GM18498 (cell line): ENCODE results near the gene AIF1.
"Not testable (repeated sequence)": the region's sequence is repeated elsewhere in the genome, so short reads cannot be mapped to it uniquely, and the experiment has no call there.

Source experiments
- ATAC-seq: cut with Tn5 transposase; IDR thresholded peaks from one replicate; pipeline ENCODE4 v1.9.1; 2021; ENCODE audit warnings: mild to moderate bottlenecking, moderate library complexity; ENCODE audit not compliant: unreplicated experiment

Gene AIF1

DNA sequence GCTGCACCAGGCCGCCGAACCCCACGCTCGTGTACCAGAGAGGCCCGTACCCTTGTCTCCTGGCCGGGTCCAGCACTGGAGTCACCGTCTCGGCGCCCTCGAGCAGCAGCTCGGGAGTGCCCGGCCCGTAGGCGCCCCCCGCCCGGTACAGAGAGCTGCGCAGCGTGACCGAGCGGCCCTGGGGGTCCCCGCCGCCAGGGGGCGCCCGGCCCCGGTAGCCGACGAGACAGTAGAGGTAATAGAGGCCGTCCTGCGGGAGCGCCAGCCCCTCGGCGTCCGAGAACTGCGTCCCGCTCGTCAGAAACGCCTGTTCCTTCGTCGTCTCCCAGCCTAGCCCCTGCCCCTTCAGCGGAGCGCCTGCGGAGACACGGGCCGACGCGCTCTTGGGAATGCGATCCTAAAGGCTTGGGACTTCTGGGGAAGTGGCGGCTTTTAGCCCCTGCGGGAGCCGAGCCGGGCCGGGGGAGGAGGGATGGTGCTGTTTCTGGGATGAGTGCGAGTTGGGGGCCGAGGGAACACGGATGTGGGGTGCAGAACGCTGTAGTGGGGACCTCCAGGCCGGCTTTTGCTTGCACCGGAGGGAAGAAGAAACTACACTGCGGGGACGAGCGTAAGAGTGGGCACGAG lies 34.1 kb upstream of the AIF1 start:
- no peak for ATAC-seq

DNA sequence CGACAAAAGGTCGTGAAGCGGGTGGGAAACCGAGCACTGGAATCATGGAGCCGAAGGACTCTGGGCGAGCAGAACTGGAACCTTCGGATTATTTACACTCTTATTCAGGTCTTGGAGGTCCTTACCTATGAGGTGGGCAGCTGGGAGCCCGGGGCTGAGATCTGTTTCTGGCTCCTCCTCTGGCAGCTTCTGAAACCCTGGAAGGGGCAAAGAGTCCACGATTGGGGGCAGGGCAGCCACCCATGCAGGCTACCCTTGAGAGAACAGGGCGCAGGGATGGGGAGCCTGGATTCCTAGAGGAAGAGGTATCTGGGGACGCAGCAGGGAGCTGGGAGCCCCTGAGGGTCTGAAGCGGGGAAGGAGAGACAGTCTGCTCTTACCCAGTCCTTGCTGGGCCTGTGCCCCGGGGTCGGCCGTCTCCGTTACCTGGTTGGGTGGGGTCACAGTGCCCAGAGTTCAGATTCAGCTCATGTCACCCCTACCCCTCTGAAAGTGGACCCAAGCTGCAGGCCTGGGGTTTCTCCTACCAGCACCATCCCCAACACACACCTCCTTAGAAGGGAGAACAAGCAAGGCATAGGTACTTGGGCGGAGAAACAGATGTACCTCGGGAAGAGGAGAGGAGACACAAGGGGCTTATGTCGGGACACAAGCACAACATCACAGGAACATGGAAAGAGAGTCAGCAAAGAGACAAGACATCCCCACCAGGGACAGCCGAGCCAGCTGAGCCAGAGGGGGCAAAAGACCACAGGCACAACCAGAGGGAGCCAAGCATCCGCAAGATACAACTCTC lies 33.4 kb upstream of the AIF1 start:
- no peak for ATAC-seq

DNA sequence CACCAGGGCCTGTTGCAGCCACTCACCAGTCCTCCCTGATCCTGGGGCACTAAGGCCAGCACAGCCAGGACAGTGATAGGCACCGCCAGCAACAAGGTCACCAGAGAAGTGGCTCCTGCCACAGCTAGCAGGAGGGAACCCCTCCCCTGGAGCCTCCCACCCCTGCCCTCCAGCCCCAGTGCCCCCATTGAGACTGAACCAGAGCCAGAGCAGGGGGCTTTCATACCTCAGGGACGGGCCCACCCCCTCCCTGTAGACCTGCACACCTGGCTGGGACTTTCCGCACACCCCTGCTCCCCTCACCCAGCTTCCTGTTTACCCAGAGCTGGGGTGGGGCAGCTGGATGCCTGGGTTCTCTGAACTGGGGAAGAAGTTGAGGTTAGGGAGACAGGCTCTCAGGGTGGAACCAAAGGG lies 32.8 kb upstream of the AIF1 start, which contains the start of gene LTB:
Gene LTB, minus strand, starts transcription at position 195 of the 414 bp plus-strand sequence. Its CDS starts 7 bp downstream, at position 188.
- ATAC-seq, result no peak

DNA sequence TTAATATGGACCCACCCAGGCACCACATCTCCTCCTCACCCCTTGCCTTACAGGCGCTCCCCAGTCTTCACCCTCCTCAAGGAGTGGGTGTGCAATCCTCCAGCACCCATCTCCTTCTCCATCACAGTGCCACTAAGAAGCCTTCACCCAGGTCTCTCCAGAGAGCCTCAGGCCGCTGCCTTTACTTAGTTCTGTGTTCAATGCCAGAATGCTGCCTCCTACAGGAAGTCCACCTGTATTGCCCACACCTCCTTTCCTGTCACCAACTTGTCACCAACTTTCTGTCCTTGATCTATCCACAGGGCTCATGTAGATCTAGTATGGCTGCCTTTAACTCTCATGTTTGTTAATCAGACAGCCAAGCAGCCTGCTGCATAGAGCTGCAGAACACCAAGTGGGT lies 29.5 kb upstream of the AIF1 start:
- no peak for ATAC-seq

DNA sequence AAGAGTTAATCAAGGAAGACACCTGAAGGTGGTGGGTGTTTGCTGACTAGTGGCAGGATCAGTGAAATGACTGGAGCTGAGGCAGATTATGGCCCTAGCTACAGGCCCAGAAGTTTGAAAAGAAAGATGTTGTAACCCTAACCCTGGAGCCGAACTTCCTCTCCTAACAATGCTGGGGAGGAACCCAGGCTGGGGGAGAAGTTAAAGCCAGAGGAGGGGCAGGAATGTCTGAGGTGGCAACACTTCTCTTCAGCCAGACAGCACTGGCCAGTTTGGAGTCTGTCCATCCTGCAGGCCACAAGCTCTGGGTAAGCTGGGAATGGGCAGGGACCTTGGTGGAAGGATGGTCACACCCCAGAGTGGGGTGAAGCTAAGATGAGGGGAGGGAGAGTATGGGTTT lies 29.0 kb upstream of the AIF1 start, which contains the start of gene LST1:
Gene LST1, plus strand, starts transcription at position 270 of the 400 bp plus-strand sequence. CDS start 1,023 bp downstream, outside the sequence.
- no peak for ATAC-seq

DNA sequence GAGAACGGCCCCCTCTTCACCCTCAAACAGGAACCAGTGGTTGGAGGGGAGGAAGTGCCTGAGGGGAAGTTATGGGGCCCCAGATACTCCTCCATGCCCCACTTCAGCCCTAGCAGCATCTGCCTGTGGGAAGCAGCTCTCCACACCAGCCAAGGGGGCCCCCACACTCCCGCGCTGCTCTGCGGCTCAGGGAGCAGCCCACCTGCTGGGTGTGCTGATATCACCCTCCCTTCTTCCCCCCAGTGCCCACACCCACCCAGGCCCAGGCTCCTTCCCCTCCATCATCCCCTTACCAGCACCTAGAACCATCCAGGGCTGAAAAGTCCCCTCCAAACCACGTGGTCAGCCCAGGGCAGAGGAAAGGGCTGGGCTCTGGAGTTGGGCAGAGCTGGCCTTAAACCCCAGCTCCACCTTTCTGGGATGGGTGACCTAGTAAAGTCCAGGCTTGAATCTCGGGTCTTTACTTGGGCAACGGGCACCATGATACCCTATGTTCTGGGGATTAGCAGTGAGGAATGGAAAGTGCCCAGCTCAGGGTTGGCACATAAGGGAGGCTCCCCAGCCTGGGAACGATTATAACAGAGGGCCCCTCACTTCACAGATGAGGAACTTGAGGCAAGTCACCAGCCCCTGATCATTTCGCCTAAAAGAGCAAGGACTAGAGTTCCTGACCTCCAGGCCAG lies 28.3 kb upstream of the AIF1 start:
- ATAC-seq, result no peak

DNA sequence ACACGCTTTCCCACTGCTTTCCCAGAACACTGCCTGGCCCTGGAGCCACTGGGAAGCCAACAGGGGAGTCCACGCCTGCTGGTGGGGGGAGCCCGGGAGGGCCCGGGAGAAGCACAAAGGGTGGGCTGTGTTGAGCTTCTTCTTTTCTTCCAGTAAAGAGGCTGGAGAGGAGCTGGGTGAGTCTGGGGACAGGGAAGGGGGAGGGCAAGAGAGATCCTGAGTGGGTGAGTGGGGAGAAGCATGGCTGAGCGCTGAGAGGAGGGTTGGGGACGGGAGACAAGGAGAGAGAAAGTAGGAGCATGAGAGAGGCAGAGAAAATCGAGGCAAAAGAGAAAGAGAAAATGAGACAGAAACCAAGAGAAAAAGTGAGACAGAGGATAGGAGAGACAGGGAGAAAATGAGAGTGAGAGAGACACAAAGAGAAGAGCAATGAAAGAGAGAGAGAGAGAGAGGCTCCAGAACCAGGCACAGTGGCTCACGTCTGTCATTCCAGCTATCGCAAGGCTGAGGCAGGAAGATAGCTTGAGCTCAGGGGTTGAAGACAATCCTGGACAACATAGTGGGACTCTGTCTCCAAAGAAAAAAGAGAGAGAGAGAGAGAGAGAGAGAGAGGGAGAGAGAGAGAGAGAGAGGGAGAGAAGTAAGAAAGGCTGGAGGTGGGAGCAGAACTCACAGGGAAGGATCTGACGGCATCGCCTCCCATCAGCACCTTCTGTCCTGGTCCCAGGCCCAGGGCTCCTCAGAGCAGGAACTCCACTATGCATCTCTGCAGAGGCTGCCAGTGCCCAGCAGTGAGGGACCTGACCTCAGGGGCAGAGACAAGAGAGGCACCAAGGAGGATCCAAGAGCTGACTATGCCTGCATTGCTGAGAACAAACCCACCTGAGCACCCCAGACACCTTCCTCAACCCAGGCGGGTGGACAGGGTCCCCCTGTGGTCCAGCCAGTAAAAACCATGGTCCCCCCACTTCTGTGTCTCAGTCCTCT lies 26.9 kb upstream of the AIF1 start:
- no peak for ATAC-seq

DNA sequence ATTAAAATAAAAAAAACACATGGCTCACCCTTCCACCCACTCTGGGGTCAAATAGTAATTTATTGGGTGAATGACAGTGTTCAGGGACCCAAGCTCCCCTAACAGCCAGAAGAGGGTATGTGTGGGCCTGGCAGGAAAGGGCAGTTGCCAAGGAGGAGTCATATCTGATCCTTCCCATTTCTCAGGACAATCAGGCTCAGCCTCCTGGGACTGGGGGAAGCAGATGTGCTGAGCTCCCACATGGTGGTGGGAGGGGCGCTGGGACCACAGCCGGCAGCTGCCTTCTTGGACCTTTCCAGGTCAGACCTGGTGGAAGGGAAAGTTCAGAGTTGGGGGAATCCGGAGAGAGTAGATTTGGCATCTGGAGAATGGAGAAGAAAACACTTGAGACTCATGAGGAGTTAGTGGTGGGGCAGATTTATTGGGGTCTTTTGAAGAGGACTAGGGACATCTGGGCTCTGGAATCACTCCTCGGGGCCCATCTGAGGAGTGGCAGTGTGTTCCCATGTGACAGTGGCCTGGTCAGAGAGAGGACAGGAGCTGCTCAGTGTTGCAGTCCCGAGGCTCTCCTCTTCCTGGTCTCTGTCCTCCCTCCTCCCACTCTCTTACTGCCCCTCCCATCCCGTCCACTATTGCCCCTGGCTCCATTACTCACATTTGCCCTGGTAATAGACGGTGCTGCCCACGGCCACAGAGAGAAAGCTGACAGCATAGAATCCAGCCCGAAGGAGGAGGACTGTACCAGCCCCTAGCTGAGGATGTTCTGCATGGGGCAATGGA lies 26.0 kb upstream of the AIF1 start:
- ATAC-seq, result no peak

DNA sequence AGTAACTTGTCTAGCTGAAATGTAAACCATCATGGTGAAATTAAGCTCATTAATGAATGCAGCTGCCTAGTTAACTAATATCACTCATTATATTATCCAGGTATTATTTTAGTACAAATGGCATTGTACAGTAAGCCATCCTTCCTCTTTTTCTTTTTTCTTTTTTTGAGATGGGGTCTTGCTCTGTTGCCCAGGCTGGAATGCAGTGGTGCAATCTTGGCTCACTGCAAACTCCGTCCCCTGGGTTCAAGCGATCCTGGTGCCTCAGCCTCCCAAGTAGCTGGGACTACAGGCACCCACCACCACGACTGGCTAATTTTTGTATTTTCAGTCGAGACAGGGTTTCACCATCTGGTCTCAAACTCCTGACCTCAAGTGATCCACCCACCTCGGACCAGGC lies 24.3 kb upstream of the AIF1 start:
- not testable (repeated sequence) for ATAC-seq

DNA sequence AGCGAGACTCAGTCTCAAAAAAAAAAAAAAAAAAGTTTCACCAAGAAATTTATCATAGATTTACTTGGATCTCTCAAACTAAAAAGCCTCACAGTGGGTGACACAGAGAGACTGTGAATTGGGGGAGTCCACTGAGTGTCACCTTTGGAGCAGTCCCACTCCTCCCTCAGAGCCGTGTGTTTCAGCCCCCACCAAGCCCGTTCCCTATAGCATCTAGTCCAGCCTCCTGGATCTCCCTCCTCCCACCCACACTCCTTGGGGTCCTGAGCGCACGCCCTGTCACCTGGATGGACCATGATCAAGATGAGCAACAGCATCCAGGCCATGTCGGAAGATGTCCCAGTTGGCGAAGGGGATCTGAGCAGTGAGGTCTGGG lies 22.6 kb upstream of the AIF1 start:
- no peak for ATAC-seq

DNA sequence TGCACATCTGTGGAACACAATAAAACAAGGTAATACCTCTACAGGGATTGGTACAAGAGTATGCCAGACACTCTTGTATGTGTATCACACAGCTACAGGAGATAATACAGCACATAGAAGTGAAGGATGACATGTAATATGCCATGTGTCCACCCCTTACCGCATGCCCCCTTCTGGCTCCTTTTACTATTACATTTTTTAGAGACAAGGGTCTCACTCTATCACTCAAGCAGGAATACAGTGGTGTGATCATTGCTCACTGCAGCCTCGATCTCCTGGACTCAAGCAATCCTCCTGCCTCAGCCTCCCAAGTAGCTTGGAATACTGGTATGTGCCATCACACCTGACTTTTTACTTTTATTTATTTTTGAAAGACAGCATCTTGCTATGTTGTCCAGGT lies 18.0 kb upstream of the AIF1 start:
- ATAC-seq, result peak; percentile 44

DNA sequence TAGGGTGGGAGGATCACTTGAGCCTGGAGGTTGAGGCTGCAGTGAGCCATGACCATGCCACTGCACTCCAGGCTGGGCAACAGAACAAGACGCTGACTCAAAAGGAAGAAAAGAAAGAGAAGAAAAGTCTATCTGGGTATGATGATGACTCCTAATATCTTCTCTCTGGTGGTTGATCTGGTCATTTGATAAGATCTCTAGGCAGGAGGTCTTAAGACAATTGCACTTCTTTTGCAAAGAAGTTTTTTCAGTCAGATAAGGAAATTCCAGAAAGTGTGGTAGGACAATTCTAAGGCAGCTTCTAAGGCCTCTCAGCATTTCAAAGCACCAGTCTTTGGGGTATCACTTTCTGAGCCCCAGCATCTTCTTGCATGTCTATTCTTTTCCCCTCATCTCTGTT lies 7.7 kb upstream of the AIF1 start:
- no peak for ATAC-seq

DNA sequence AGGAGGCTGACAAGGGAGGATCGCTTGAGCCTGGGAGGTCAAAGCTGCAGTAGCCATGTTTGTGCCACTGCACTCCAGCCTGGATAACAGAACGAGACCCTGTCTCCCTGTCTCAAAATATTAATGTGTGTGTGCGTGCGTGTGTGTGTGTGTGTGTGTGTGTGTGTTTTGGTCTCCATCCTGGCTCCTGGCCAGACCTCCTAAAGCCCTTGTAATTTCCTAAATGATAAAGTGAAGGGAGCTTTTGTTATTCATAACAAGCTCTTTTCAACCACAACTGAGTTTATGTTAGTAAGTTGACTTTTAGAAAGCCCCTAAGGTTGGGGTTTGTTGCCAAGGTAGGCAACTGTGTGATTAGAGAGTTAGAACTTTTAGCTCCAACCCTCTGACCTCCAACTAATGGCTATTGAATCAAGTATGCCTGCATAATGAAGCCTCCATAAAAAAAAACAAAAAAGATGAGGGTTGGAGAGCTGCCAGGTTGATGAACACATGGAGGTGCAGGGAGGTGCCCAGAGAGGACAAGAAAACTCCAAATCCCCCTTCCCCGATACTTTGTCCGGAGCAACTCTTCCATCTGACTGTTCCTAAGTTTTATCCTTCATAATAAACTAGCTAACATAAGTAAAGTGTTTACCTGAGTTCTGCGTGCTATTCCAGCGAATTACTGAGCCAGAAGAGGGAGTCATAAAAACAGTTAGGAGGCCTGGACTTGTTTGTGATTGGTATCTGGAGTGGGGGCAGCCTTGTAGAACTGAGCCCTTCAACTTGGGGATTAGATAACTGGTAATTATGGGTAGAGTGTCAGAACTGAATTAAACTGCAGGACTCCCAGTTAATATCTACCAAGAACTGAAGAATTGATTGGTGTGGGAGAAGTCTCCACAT lies 5.3 kb upstream of the AIF1 start:
- ATAC-seq, result no peak

DNA sequence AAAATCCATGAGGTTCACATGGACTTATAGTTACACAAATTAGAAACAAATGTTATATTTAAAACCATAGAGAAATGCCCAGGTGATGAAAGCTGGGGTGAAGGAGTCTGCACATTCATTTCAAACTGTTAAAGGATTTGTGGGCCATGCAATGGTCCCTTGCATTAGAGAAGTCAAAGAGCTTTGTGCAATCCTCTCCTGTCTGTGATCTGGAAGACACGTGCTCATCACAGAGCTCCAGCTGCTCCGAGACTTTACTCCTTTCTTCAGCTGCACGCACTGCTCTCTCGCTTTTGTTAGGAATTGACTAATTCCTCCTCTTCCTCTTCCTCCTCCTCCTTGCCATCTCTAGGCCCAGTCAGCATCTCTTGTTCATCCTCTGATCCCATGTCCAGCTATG lies 4.1 kb upstream of the AIF1 start:
- no peak for ATAC-seq

DNA sequence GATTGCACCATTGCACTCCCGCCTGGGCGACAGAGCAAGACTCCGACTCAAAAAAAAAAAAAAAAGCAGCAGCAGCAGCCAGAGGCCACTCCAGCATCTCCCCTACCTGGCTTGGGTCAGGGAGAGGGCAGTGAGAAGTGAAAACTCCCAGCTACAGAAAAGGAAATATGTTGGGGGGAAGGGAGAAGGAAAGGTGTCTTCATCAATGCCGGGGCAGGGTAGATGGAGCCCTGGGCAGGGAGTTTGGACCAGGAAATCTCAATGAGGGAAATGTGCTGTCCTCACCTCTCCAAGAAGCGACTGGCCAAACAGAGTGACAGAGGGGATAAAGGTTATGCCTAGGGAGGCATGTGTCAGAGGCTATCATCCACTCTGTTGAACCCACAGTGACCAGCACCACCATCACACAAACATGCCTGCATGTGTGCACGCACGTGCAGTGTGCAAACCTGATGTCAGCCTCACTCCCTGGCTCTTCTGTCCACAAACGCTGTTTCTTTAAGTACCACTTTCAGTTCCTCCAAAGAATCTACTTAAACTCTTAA lies 887 bp upstream of the AIF1 start:
- peak; percentile 74 for ATAC-seq

DNA sequence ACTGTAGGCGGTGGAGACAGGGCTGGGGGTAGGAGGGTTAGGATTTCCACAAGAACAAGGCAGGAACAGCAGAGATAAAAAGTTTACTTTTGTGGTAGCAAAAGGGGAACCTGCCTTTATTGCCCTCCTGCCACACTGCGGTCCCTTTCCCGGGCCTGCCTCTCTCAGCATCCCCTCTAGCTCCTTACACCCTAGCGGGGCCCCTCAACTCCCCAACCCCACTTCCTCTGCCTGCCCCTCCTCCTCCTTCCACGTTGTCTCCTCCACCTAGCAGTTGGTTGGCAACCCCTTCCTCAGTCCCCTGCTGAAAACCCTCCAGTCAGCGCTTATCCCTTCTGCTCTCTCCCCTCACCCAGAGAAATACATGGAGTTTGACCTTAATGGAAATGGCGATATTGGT lies 714 bp downstream of the AIF1 start:
- ATAC-seq, result no peak

DNA sequence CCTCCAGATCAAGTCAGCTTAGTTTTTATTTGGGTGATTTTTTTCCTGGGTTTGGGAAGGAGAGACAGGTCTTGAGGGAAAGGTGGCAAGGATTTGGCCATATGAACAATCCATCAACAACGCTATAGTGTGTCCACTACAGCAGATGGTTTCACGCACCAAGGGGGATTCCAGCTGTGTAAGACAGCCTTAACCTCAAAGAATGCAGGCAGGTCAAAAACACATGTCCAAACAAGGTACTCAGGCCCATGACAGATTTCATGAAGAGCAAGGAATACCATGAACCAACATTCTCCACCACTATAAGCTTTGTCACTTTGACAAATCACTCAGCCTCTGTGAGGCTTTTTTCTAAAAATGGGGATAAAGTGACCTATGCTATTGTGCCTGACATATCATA lies 2.0 kb downstream of the AIF1 start:
- ATAC-seq, result no peak

DNA sequence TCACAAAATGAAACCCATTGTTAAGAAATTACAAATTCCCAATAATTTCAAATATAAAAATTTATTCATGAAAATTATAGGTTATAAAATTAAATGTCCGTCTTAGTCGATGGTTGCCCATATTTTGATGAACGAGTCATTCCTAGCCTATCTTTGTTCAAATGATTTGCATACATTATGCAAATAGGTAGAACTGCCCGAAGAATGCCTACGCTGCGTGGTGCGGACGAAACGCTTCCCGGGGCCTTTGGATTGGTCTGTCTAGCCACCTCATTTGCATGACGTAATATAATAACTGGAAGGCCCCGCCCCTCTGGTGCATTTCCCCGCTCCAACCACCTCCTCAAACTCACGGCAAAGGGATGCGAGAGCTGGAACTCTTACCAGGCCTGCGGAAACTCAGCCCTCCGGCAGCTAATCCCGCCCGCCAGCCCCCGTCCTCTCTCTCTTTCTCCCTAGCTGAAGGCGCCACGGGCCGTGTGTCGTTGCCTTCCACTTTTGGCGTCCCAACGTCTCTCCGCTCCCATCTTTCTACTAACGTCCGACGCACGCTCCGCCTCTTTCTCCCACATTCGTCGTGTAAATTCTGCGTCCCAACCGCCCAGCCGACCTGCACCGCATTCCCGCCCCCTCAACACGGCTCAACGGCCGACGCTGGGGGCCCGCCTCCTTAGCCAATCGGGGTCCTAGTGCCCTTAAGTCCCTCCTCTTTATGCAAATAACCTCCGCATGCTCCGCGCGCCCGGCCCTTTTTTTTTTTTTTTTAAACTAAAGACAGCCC lies 5.0 kb downstream of the AIF1 start:
- ATAC-seq, result peak; percentile 84
